ENCODE data around the gene MGAT5. TPM values are rescaled to one million over a fixed set of nuclear protein-coding genes. Genes with fewer than 3 reads are reported as not detected.

The MGAT5 gene
- total RNA-seq, 2 experiments from 2014 or later, result 60.8 to 68.0 TPM

- POLR2A ChIA-PET, result interaction anchor here (0.7 to 1.3 kb wide), 2 partner anchors 8 to 457 kb away, joined by 3 to 5 read pairs; no protein-coding TSS in a partner anchor
- no peak overlapping the region for H3K4me3 ChIP-seq (ENCODE audit: low read depth, low read length, poor library complexity, severe bottlenecking)
- H4K20me1 ChIP-seq (ENCODE audit: insufficient read depth, low read length), result no peaks in the 10 kb centered on the region
- CTCF ChIA-PET (ENCODE audit: unreplicated experiment), result interaction anchor here (0.7 to 1.7 kb wide), 4 partner anchors 9 to 582 kb away, joined by 3 to 5 read pairs (median 4); no protein-coding TSS in a partner anchor
- intact Hi-C loops (cut with micrococcal nuclease; ENCODE audit: unreplicated experiment), result loop anchor here (1.0 to 10.0 kb wide), 2 partner anchors 315 to 438 kb away; no protein-coding TSS in a partner anchor
- no peaks in the 10 kb centered on the region for H3K36me3 ChIP-seq (ENCODE audit: insufficient read depth, low read length)
- H3K9me3 ChIP-seq (ENCODE audit: low read length), result no peaks in the 10 kb centered on the region
- H3K4me1 ChIP-seq (ENCODE audit: insufficient read depth, low read length, poor library complexity, severe bottlenecking), result no peaks in the 10 kb centered on the region
- H3K27ac ChIP-seq (ENCODE audit: low read depth, low read length, poor library complexity, severe bottlenecking), result no peak overlapping the region
- no TSS peak for BruUV-seq (replicated peaks)
- H3K9me2 ChIP-seq (ENCODE audit: insufficient read depth, low read length), result no peaks in the 10 kb centered on the region
- TF ChIP-seq, protein P1, sequence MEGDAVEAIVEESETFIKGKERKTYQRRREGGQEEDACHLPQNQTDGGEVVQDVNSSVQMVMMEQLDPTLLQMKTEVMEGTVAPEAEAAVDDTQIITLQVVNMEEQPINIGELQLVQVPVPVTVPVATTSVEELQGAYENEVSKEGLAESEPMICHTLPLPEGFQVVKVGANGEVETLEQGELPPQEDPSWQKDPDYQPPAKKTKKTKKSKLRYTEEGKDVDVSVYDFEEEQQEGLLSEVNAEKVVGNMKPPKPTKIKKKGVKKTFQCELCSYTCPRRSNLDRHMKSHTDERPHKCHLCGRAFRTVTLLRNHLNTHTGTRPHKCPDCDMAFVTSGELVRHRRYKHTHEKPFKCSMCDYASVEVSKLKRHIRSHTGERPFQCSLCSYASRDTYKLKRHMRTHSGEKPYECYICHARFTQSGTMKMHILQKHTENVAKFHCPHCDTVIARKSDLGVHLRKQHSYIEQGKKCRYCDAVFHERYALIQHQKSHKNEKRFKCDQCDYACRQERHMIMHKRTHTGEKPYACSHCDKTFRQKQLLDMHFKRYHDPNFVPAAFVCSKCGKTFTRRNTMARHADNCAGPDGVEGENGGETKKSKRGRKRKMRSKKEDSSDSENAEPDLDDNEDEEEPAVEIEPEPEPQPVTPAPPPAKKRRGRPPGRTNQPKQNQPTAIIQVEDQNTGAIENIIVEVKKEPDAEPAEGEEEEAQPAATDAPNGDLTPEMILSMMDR (conservative IDR thresholded peaks at IDR 0.05; ENCODE audit: low read length), result no peak
- no peak for TF ChIP-seq EZH2phosphoT487 (IDR thresholded peaks at IDR 0.05; ENCODE audit: borderline replicate concordance, low read depth, low read length)
- no peaks in the 10 kb centered on the region for H3K79me2 ChIP-seq (ENCODE audit: insufficient read depth, low read depth, low read length)
- H3K4me2 ChIP-seq (ENCODE audit: low read length), result no peak overlapping the region
- H2AFZ ChIP-seq (ENCODE audit: low read length), result no peak overlapping the region
- DNase-seq (ENCODE audit: low spot score), result no peak
These were observed 206.0 kb downstream of the MGAT5 start for GRCh38 chr2:134459706-134460406.

- ChIA-PET POLR2A (interaction anchor here (0.7 to 1.3 kb wide), 2 partner anchors 9 to 457 kb away, joined by 3 to 5 read pairs; no protein-coding TSS in a partner anchor), CTCF (ENCODE audit: unreplicated experiment) (interaction anchor here (0.7 to 1.7 kb wide), 4 partner anchors 9 to 582 kb away, joined by 3 to 5 read pairs (median 4); no protein-coding TSS in a partner anchor)
- peak; percentile 70 for DNase-seq (ENCODE audit: low spot score)
- Histone ChIP-seq H3K79me2 (ENCODE audit: insufficient read depth, low read depth, low read length) (no peaks in the 10 kb centered on the region), H3K9me3 (ENCODE audit: low read length) (no peaks in the 10 kb centered on the region), H3K4me1 (ENCODE audit: insufficient read depth, low read length, poor library complexity, severe bottlenecking) (no peaks in the 10 kb centered on the region), H3K9me2 (ENCODE audit: insufficient read depth, low read length) (no peaks in the 10 kb centered on the region), H4K20me1 (ENCODE audit: insufficient read depth, low read length) (no peaks in the 10 kb centered on the region), H2AFZ (ENCODE audit: low read length) (no peak overlapping the region), H3K27ac (ENCODE audit: low read depth, low read length, poor library complexity, severe bottlenecking) (no peak overlapping the region), H3K4me2 (ENCODE audit: low read length) (no peak overlapping the region), H3K4me3 (ENCODE audit: low read depth, low read length, poor library complexity, severe bottlenecking) (no peak overlapping the region), H3K36me3 (ENCODE audit: insufficient read depth, low read length) (no peaks in the 10 kb centered on the region)
- intact Hi-C loops (cut with micrococcal nuclease; ENCODE audit: unreplicated experiment), result loop anchor here (1.0 to 10.0 kb wide), 2 partner anchors 314 to 438 kb away; no protein-coding TSS in a partner anchor
- BruUV-seq (replicated peaks), result no TSS peak
- TF ChIP-seq EZH2phosphoT487 (IDR thresholded peaks at IDR 0.05; ENCODE audit: borderline replicate concordance, low read depth, low read length), result no peak
- TF ChIP-seq, protein P1 (conservative IDR thresholded peaks at IDR 0.05; ENCODE audit: low read length), result peak; percentile 78
These were observed 206.7 kb downstream of the MGAT5 start for GRCh38 chr2:134460583-134460998.
